ENCODE data around the gene TOMM5. TPM values are rescaled to one million over a fixed set of nuclear protein-coding genes. Genes with fewer than 3 reads are reported as not detected.

Gene TOMM5
- total RNA-seq, 2 experiments from 2014 or later: 91.6 to 113 TPM

DNA sequence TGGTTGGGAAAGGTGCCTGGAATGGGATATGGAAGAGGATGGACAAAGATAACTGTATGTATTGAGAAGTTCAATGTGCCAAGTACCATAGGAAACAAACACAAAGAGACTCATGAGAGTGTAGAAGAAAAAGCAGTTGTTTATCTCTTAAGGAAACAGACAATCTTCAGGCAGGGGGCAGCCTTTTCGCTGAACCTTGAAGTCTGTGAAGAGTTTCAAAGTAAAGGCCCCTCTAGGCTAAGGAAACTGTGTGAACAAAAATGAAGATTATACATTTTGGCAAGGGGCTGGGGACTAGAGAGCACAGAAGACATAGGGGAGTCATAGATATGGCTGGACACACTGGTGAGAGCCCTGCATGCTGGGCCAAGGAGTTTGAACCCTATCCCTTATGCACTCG lies 30.9 kb upstream of the TOMM5 start:
- no peaks in the 10 kb centered on the region for H3K36me3 Mint-ChIP-seq
- H3K27me3 Mint-ChIP-seq: peaks cover 15% of the 10 kb centered on the region
- H3K4me3 Mint-ChIP-seq: no peak overlapping the region
- no peak overlapping the region for H3K27ac Mint-ChIP-seq
- DNase-seq (no peak), ATAC-seq (no peak)
- H3K9me3 Mint-ChIP-seq (ENCODE audit: low read depth): no peaks in the 10 kb centered on the region
- H3K4me1 Mint-ChIP-seq: no peaks in the 10 kb centered on the region
- CTCF ChIA-PET: no interaction called here

DNA sequence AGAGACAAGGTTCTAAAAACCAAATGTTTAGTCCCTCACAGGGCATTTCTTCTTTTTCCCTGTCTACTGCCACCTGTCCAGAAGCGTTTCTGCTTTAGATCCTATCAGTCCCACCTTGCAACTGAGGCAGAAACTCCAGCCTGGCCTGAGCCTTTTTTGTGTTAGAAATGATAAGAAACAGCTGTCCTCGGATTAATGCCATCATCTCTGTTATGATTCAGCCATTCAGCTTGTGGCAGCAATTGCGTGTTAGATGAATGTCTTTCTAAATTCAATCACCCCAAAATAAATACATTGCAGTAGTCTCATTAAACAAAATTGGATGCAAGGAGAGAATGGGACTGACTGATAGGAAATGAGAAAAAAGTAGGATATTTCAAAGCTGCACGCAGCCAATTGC lies 30.1 kb upstream of the TOMM5 start:
- CTCF ChIA-PET: no interaction called here
- H3K4me1 Mint-ChIP-seq: peaks cover 4% of the 10 kb centered on the region
- H3K36me3 Mint-ChIP-seq: no peaks in the 10 kb centered on the region
- ATAC-seq (no peak), DNase-seq (no peak)
- H3K4me3 Mint-ChIP-seq: no peak overlapping the region
- no peak overlapping the region for H3K27ac Mint-ChIP-seq
- H3K27me3 Mint-ChIP-seq: peaks cover 14% of the 10 kb centered on the region
- no peaks in the 10 kb centered on the region for H3K9me3 Mint-ChIP-seq (ENCODE audit: low read depth)

DNA sequence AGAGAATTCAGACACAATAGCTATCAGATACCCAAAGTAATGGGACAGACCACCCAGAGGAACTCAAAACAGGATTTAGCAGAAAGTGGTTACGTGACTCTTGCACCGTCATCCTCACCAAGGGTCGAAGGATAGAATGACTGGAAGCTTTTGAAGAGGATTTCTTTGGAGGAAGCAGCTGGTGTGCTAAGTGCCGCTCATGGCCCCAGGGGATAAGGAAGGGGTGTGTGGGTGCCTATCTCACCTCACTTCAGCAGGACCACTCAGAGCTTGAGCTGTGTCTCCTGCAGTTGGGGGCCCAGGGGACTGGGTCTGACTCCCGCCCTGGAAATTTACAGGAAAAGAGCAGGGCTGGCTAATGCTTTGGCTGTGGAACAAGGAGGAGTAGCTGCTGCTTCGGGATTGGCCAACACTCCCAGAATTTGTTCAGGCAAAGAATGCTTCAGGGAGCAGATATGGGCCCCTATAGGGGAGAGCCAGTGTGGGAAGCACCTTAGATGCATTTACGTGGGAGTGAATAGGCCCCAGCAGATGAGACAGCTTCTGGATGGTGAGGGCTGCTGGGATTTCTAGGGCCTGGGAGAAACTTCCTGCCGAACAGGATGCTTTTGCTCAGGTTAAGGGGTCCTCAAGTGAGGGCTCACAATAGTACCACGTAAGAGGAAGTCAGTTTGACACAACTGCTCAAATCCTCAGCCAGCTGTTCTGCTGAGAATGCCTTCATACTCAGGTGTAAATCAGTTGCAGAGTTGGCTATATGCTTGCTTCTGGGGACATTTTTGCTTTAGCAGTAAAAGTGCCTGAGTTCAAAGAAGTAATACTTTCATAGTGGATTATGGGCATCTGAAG lies 29.1 kb upstream of the TOMM5 start:
- peaks cover 9% of the 10 kb centered on the region for H3K27me3 Mint-ChIP-seq
- H3K4me1 Mint-ChIP-seq: peaks cover 4% of the 10 kb centered on the region
- DNase-seq: no peak
- H3K4me3 Mint-ChIP-seq: no peak overlapping the region
- no peak for ATAC-seq
- H3K36me3 Mint-ChIP-seq: no peaks in the 10 kb centered on the region
- H3K27ac Mint-ChIP-seq: no peak overlapping the region
- H3K9me3 Mint-ChIP-seq (ENCODE audit: low read depth): no peaks in the 10 kb centered on the region
- CTCF ChIA-PET: no interaction called here

DNA sequence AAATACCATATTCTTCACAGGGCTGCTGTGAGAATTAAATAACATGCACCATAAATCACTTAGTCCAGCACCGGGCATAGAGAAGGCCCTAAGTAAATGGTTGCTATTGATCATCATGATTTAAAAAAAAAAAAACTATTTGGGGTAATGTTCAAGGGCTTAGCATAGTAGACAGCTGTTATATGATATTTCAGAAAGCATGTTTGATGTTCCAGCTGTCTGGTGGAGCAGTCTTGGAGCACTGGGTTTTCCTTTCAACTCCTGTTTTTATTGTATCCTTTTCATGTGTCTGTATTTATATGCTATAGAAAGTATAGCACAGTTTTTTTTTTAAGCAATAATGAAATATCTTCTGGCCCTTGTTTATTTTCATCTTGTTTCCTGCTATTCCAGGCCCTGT lies 28.0 kb upstream of the TOMM5 start:
- Mint-ChIP-seq H3K4me3 (no peak overlapping the region), H3K27me3 (peaks cover 11% of the 10 kb centered on the region), H3K4me1 (peaks cover 4% of the 10 kb centered on the region), H3K27ac (no peak overlapping the region), H3K9me3 (ENCODE audit: low read depth) (no peaks in the 10 kb centered on the region), H3K36me3 (no peaks in the 10 kb centered on the region)
- DNase-seq: no peak
- ATAC-seq: no peak
- CTCF ChIA-PET: no interaction called here

DNA sequence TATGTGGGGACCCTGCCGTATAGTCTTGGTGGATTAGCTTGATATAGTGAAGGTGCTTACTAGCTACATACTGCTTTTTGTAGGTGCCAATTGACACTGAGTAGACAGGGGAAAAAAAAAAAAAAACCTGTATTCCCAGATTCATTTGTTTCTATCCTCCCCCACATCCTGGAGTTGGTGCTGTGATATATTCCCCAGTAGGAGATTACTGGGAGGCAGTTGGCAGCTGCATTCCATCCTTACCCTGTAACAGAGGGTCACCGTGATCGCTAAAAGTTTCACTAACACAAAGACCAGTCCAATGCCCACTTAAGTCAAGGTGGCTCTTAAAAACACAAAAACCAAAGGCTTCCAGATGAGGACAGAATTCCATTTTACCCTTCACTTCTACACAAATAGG lies 27.4 kb upstream of the TOMM5 start:
- DNase-seq: no peak
- peaks cover 11% of the 10 kb centered on the region for H3K27me3 Mint-ChIP-seq
- no peak overlapping the region for H3K27ac Mint-ChIP-seq
- H3K4me3 Mint-ChIP-seq: no peak overlapping the region
- H3K4me1 Mint-ChIP-seq: peaks cover 4% of the 10 kb centered on the region
- ATAC-seq: no peak
- CTCF ChIA-PET: no interaction called here
- no peaks in the 10 kb centered on the region for H3K9me3 Mint-ChIP-seq (ENCODE audit: low read depth)
- no peaks in the 10 kb centered on the region for H3K36me3 Mint-ChIP-seq

DNA sequence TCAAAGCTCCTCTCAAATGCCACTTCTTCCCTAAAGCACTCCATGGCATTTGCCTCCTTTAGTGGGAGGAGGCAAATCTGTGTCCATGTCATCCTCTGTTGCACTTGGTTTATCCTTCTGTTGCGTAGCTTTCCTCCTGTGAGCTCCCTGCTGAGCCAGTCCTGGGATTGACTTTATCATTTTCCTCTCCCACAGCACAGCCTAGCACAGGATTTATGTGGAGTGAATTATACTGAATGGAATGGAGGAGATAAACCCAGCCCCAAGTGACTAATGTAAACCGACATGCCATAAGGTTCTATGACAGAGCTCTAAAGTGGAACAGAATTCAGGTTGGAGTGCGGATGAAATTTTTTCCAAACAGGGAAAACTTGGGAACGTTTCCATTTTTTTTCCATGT lies 26.4 kb upstream of the TOMM5 start:
- no peak for DNase-seq
- Mint-ChIP-seq H3K9me3 (ENCODE audit: low read depth) (no peaks in the 10 kb centered on the region), H3K4me3 (no peak overlapping the region), H3K27ac (no peak overlapping the region), H3K4me1 (peaks cover 4% of the 10 kb centered on the region), H3K36me3 (no peaks in the 10 kb centered on the region), H3K27me3 (peaks cover 11% of the 10 kb centered on the region)
- CTCF ChIA-PET: no interaction called here
- no peak for ATAC-seq

DNA sequence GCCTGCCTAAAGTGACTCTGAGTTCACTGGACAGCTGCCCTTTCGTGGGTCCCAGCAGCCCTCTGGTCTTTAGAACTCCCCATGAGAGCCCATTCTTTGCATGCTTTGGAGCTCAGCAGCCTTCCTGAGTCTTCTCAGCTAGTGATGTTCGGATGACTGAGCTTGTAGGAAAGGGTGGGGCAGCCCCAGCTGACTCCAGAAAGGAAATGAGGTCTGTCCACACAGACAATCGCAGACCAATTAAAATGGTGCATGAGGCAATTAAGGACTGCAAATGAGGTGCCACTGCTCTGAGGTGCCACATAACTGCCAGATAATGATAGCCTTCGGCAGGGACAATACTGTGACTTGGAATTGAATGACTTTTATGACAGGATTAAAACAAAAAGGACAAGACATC lies 25.4 kb upstream of the TOMM5 start:
- peaks cover 4% of the 10 kb centered on the region for H3K4me1 Mint-ChIP-seq
- DNase-seq (no peak), ATAC-seq (no peak)
- no peak overlapping the region for H3K27ac Mint-ChIP-seq
- no peak overlapping the region for H3K4me3 Mint-ChIP-seq
- CTCF ChIA-PET: no interaction called here
- peaks cover 17% of the 10 kb centered on the region for H3K27me3 Mint-ChIP-seq
- H3K9me3 Mint-ChIP-seq (ENCODE audit: low read depth): no peaks in the 10 kb centered on the region
- no peaks in the 10 kb centered on the region for H3K36me3 Mint-ChIP-seq

DNA sequence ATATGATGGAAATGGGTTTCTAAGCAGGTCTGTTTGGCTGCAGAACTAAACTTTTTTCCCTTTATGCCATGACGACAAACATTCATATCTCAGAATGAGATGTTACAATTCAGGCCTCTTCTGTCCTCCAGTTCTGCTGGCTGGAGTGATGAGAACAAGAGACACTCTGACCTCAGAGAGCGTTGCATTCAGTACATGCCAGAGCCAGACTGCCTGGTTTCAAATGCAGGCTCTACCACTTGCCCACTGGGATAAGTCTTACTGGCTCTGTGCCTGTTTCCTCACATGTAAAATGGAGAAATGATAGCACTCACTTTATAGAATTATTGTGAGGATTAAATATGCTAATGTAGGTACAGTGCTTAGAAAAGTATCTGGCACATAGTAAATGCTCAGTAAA lies 24.8 kb upstream of the TOMM5 start:
- ATAC-seq (no peak), DNase-seq (no peak)
- H3K4me3 Mint-ChIP-seq: no peak overlapping the region
- H3K27ac Mint-ChIP-seq: no peak overlapping the region
- peaks cover 20% of the 10 kb centered on the region for H3K27me3 Mint-ChIP-seq
- H3K4me1 Mint-ChIP-seq: peaks cover 4% of the 10 kb centered on the region
- no peaks in the 10 kb centered on the region for H3K9me3 Mint-ChIP-seq (ENCODE audit: low read depth)
- CTCF ChIA-PET: no interaction called here
- no peaks in the 10 kb centered on the region for H3K36me3 Mint-ChIP-seq

DNA sequence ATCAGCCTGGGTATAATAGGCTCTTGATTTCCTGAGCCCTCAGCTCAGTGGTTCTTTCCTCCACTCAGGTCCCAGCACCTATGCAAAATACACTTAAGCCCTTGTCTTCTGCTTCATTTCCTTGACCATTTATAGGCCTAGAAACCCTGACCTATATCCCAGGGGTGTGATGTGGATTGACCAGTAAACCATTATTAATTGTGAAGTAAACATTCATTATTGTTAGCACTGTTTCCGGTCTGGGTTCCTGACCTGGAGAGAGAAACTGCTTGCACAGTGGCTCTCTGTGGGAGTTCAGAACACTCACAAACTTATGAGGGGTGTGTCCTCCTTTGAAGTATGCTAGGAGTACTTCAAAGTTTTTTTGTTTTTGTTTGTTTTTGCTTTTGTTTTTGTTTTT lies 19.6 kb upstream of the TOMM5 start:
- DNase-seq: no peak
- Mint-ChIP-seq H3K4me1 (no peaks in the 10 kb centered on the region), H3K36me3 (no peaks in the 10 kb centered on the region), H3K27me3 (peaks cover 37% of the 10 kb centered on the region), H3K9me3 (ENCODE audit: low read depth) (no peaks in the 10 kb centered on the region), H3K4me3 (no peak overlapping the region), H3K27ac (no peak overlapping the region)
- CTCF ChIA-PET: no interaction called here
- ATAC-seq: no peak

DNA sequence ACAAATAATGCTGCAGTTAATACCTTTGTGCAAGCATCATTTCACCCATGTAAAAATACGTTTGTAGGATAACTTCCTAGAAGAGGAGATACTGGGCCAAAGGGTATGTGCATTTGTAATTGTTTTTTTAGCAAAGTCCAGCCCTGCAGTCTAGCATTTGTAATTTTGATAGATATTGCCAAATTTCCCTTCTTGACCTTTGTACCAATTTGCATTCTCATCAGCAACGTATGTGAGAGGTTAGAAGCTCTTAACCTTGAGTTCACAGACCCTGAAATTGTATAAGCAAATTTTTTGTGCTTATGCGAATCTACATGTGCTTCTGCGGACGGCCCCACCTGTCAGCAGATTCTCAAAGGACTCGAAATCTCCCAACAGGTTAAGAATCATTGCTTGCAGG lies 18.6 kb upstream of the TOMM5 start:
- no peak overlapping the region for H3K4me3 Mint-ChIP-seq
- DNase-seq (no peak), ATAC-seq (no peak)
- CTCF ChIA-PET: no interaction called here
- peaks cover 40% of the 10 kb centered on the region for H3K27me3 Mint-ChIP-seq
- H3K9me3 Mint-ChIP-seq (ENCODE audit: low read depth): no peaks in the 10 kb centered on the region
- no peaks in the 10 kb centered on the region for H3K4me1 Mint-ChIP-seq
- no peaks in the 10 kb centered on the region for H3K36me3 Mint-ChIP-seq
- no peak overlapping the region for H3K27ac Mint-ChIP-seq

DNA sequence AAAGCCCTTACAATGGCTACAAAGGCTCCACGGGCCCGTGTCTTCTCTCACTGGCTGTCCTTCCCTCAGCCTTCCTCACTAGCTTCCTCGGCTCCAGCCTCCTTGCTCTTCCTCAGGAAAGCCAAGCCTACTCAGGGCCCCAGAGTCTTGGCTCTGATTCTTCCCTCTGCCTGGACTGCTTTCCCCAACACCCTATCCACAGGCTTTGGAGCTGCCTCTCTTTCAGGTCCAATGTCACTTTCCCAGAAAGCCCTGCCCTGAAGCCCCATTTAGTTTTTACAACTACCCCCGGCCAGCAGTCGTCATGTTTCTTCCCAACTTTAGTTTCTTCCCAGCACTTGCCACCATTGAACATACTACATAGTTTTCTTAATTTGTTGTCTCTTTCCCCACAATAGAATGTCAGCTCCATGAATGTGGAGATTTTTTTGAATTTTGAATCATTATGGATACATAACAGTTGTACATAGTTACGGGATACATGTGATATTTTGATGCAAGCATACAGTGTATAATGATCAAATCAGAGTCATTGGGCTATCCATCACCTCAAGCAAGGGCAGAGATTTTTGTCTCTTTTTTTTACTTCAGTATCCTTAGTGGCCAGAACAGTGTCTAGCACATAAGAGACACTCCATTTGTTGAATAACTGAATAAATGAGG lies 17.5 kb upstream of the TOMM5 start:
- H3K4me3 Mint-ChIP-seq: no peak overlapping the region
- CTCF ChIA-PET: no interaction called here
- ATAC-seq: no peak
- H3K27me3 Mint-ChIP-seq: peaks cover 44% of the 10 kb centered on the region
- no peaks in the 10 kb centered on the region for H3K36me3 Mint-ChIP-seq
- no peaks in the 10 kb centered on the region for H3K9me3 Mint-ChIP-seq (ENCODE audit: low read depth)
- H3K27ac Mint-ChIP-seq: no peak overlapping the region
- H3K4me1 Mint-ChIP-seq: no peaks in the 10 kb centered on the region
- DNase-seq: no peak

DNA sequence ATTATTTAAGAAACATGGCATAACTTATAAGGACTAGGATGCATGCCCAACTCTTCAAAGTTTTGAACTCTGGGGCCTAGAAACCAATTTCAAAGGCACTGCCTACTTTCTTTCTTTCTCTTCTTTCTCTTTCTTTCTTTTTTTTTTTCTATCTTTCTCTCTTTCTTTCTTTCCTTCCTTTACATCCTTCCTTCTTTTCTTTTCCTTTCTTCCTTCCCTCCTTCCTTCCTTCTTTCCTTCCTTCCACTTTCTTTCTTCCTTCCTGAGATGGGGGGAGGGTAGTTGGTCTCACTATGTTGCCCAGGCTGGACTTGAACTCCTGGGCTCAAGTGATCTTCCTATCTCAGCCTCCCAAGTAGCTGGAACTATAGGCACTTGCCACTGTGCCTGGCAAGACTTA lies 15.9 kb upstream of the TOMM5 start:
- H3K36me3 Mint-ChIP-seq: no peaks in the 10 kb centered on the region
- ATAC-seq: no peak
- H3K4me1 Mint-ChIP-seq: no peaks in the 10 kb centered on the region
- CTCF ChIA-PET: no interaction called here
- DNase-seq: no peak
- no peak overlapping the region for H3K27ac Mint-ChIP-seq
- no peaks in the 10 kb centered on the region for H3K9me3 Mint-ChIP-seq (ENCODE audit: low read depth)
- H3K27me3 Mint-ChIP-seq: peaks cover 48% of the 10 kb centered on the region
- no peak overlapping the region for H3K4me3 Mint-ChIP-seq

DNA sequence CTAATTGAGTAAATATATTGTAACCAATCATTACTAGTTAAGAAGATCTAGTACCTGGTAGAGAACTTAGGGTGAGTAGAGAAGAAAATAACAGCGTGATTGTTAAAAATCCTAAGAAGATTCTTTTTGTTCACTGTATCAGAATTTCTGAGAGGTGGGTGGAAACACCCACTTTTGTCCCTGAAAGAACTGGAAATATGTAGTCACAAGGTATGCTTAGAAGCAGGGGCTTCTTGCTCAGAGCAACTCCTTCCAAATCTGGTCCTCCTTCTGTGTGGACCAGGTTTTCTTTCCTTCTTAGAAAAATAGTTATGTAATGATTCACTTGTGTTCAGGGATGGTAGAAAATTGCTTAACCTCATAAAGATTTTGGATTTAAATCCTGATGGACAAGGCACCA lies 11.9 kb upstream of the TOMM5 start:
- H3K4me3 Mint-ChIP-seq: no peak overlapping the region
- H3K27ac Mint-ChIP-seq: no peak overlapping the region
- H3K36me3 Mint-ChIP-seq: no peaks in the 10 kb centered on the region
- H3K4me1 Mint-ChIP-seq: no peaks in the 10 kb centered on the region
- H3K9me3 Mint-ChIP-seq (ENCODE audit: low read depth): no peaks in the 10 kb centered on the region
- DNase-seq (no peak), ATAC-seq (no peak)
- CTCF ChIA-PET: no interaction called here
- peaks cover 57% of the 10 kb centered on the region for H3K27me3 Mint-ChIP-seq

DNA sequence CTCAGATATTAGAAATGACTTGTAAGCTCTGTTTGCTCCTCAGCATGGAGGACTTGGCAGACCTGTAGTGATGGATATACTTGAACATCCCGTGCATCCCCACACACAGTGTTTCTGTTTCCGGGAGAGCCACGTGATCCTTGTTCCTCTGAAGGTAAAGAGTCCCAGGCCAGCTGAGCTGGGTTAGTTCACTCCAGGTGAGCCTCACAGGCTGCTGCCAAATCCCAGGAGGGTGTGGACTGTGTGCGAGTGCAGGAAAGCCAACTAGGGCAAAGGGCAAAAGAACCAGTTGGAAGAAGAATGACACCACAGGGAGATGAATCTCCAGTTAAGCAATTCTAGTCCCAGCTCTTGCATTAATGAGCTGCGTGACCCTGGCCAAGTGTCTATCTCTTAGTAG lies 10.4 kb upstream of the TOMM5 start:
- ATAC-seq (no peak), DNase-seq (no peak)
- Mint-ChIP-seq H3K36me3 (no peaks in the 10 kb centered on the region), H3K27ac (no peak overlapping the region), H3K4me3 (no peak overlapping the region), H3K4me1 (no peaks in the 10 kb centered on the region), H3K27me3 (peaks cover 52% of the 10 kb centered on the region), H3K9me3 (ENCODE audit: low read depth) (no peaks in the 10 kb centered on the region)
- CTCF ChIA-PET: no interaction called here
